Pancreas (tissue), 10 donors: ENCODE measurements around the gene MTCL1. TPM values are rescaled to one million over a fixed set of nuclear protein-coding genes. Genes with fewer than 3 reads are reported as not detected.

Experiments
- ATAC-seq, 4 donors: fragments of 200-7000 bp; cut with Tn5 transposase; one replicate each; pipeline versions ENCODE4 v1.8.0 to v1.9.1; 2020; ENCODE audit warnings: mild to moderate bottlenecking in 4 of 4, moderate library complexity in 4 of 4
- DNase-seq, 6 donors: peaks; one replicate each; pipeline ENCODE4 v3.0.0-alpha.2; 2020
- FAIRE-seq: peaks from 2 replicates; lab custom pipeline; 2012; peaks lifted over from hg19 to GRCh38; lab: Jason Lieb, UNC
- H3K27ac ChIP-seq, 4 donors: fragments of 200-600 bp; sonication (generic); 1 replicate in 3 of 4; 2 replicates in 1 of 4; pipeline versions ENCODE4 v1.5.0 to v1.8.0; 2020
- H3K27me3 ChIP-seq, 4 donors: fragments of 200-600 bp; one replicate each; pipeline ENCODE4 v1.8.0; 2021
- H3K36me3 ChIP-seq, 3 donors: fragments of 200-600 bp; sonication (generic) in 1 of 3; one replicate each; pipeline versions ENCODE4 v1.5.0 to v1.8.0; 2020 to 2021
- H3K4me1 ChIP-seq, 3 donors: fragments of 200-600 bp; one replicate each; pipeline ENCODE4 v1.8.0; 2021
- H3K4me3 ChIP-seq, 4 donors: fragments of 200-600 bp; sonication (generic) in 2 of 4; one replicate each; pipeline versions ENCODE4 v1.5.0 to v1.8.0; 2020 to 2021
- H3K9me3 ChIP-seq, 4 donors: fragments of 200-600 bp; one replicate each; pipeline ENCODE4 v1.8.0; 2021
- CTCF ChIP-seq, 4 donors: fragments of 200-600 bp; sonication (generic) in 3 of 4; IDR thresholded peaks; one replicate each; pipeline versions ENCODE4 v1.5.0 to v1.8.0; 2021; ENCODE audit warnings: antibody characterized with exemption in 4 of 4
- WGBS, 2 donors: extraction: QIAGEN DNeasy Blood & Tissue Kit; methylation state at CpG; one replicate each; pipeline ENCODE4 v1.1.7; 2013; 5-methylcytosine and 5-hydroxymethylcytosine counted together
- intact Hi-C, 3 donors: fragments of 100-400 bp; cut with DNase I; formaldehyde crosslinking; loops; one replicate each; pipeline versions ENCODE4 v1.11.1 to v1.14.2; 2022
- polyA plus RNA-seq, 2 donors: library from polyadenylated mRNA; stranded (reverse); fragments of 200-250 nt; gene quantifications; one replicate each; pipeline ENCODE4 v1.2.3, GENCODE V29; 2013
- total RNA-seq, 6 donors: library from RNA; stranded (reverse); fragmentation: NEBNext Ultra II Directional in 4 of 6; extraction: Animal tissue kit (Norgen Biotek cat#: 25700) in 4 of 6; gene quantifications; one replicate each; pipeline versions ENCODE4 v1.2.1 to v1.2.4, GENCODE V29; 2021 to 2023
- donor health status: healthy with polysubstance abuse.
- donor health status: DM: no; HTN: no; CAD: no; lungs with moderate emphysema.
- donor health status: DM: no; HTN: no; CAD: no.
- donor health status: control.
- donor health status: control.
- donor health status: Bipolar disorder and iron deficiency.
- donor health status: DM: yes; HTN: yes; CAD: no.
- donor health status: DM: no; HTN: no; CAD: no.
- donor health status: DM: no; HTN: no; CAD: no.
- donor health status: DM: yes; HTN: yes; CAD: no.

Gene MTCL1
- total and polyA plus RNA-seq, 8 donors, result 9.2 to 18.4 (median 12.9) TPM

DNA sequence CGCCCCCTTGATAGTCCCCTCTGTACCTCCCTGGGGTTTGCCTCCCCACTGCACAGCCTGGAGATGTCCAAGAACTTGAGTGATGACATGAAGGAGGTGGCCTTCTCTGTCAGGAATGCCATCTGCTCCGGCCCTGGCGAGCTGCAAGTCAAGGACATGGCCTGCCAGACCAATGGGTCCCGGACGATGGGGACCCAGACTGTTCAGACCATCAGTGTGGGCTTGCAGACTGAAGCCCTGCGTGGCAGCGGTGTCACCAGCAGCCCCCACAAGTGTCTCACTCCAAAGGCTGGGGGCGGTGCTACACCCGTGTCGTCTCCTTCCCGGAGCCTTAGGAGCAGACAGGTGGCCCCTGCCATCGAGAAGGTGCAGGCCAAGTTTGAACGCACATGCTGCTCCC, 119.9 kb downstream of the MTCL1 start:
- no peak for TF ChIP-seq CTCF (IDR thresholded peaks at IDR 0.05)
- WGBS, 2 donors, result 95 to 97% methylated on average over 13 of the region's 13 CpGs
- intact Hi-C loops, result no loop called here
- peak in 1 of 6 donors; percentile 62 for DNase-seq
- no peaks in the 10 kb centered on the region for H3K9me3 ChIP-seq
- peaks cover 0 to 17% (median 0%) of the 10 kb centered on the region in 3 donors for H3K36me3 ChIP-seq
- no peak overlapping the region for H3K27ac ChIP-seq
- no peak overlapping the region for H3K4me3 ChIP-seq
- H3K27me3 ChIP-seq, result no peaks in the 10 kb centered on the region
- no peaks in the 10 kb centered on the region for H3K4me1 ChIP-seq
- no peak for FAIRE-seq
- ATAC-seq, result peak in 1 of 4 donors; percentile 12

GRCh38 chr18:8825729-8826375, 120.5 kb downstream of the MTCL1 start:
- TF ChIP-seq CTCF (IDR thresholded peaks at IDR 0.05), result no peak
- peak in 1 of 6 donors; percentile 59 for DNase-seq
- Histone ChIP-seq H3K27ac (no peak overlapping the region), H3K4me3 (no peak overlapping the region), H3K4me1 (no peaks in the 10 kb centered on the region), H3K36me3 (peaks cover 0 to 17% (median 0%) of the 10 kb centered on the region in 3 donors), H3K9me3 (no peaks in the 10 kb centered on the region), H3K27me3 (no peaks in the 10 kb centered on the region)
- ATAC-seq, result no peak
- intact Hi-C loops, result no loop called here
- WGBS, 2 donors, result 89 to 93% methylated on average over 20 of the region's 20 CpGs
- FAIRE-seq, result no peak

DNA sequence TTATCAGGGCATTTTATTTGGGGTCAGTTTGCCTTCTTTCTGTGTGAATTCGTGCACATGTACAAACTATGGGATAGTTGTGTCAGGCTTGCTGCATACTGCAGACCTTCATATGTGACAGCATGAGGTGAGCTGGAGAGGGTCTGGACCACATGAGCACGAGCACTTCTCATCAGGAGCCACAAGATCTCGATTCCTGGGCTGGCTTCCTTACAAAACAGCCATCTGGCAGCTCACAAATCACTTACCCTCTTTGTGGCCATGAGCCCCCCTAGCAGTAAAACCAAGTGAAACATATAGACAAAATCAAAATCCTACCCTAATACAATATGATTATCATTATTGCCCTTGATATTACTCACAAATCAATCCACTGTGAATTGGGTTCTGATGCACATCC, 121.2 kb downstream of the MTCL1 start:
- TF ChIP-seq CTCF (IDR thresholded peaks at IDR 0.05), result no peak
- ATAC-seq (no peak), DNase-seq (no peak), FAIRE-seq (no peak)
- no peak overlapping the region for H3K27ac ChIP-seq
- 86 to 92% methylated on average over 3 of the region's 3 CpGs for WGBS, 2 donors
- no peaks in the 10 kb centered on the region for H3K27me3 ChIP-seq
- H3K36me3 ChIP-seq, result peaks cover 0 to 17% (median 0%) of the 10 kb centered on the region in 3 donors
- H3K4me3 ChIP-seq, result no peak overlapping the region
- H3K4me1 ChIP-seq, result no peaks in the 10 kb centered on the region
- intact Hi-C loops, result no loop called here
- no peaks in the 10 kb centered on the region for H3K9me3 ChIP-seq

GRCh38 chr18:8826971-8827370, 121.6 kb downstream of the MTCL1 start:
- 78 to 83% methylated on average over 12 of the region's 12 CpGs for WGBS, 2 donors
- Histone ChIP-seq H3K27me3 (no peaks in the 10 kb centered on the region), H3K4me1 (no peaks in the 10 kb centered on the region), H3K27ac (no peak overlapping the region), H3K4me3 (no peak overlapping the region), H3K36me3 (peaks cover 0 to 12% (median 0%) of the 10 kb centered on the region in 3 donors), H3K9me3 (no peaks in the 10 kb centered on the region)
- no peak for FAIRE-seq
- no peak for DNase-seq
- intact Hi-C loops, result no loop called here
- no peak for ATAC-seq
- no peak for TF ChIP-seq CTCF (IDR thresholded peaks at IDR 0.05)

- TF ChIP-seq CTCF (IDR thresholded peaks at IDR 0.05), result no peak
- intact Hi-C loops, result no loop called here
- no peak overlapping the region for H3K4me3 ChIP-seq
- no peak overlapping the region for H3K27ac ChIP-seq
- no peaks in the 10 kb centered on the region for H3K27me3 ChIP-seq
- ATAC-seq (no peak), FAIRE-seq (no peak), DNase-seq (no peak)
- H3K36me3 ChIP-seq, result peaks cover 0 to 11% (median 0%) of the 10 kb centered on the region in 3 donors
- H3K9me3 ChIP-seq, result no peaks in the 10 kb centered on the region
- no peaks in the 10 kb centered on the region for H3K4me1 ChIP-seq
- 79 to 90% methylated on average over 7 of the region's 7 CpGs for WGBS, 2 donors
Measured at GRCh38 chr18:8828300-8828699, 122.9 kb downstream of the MTCL1 start.
